ENCODE measurements around the gene PHPT1.
"Not testable (repeated sequence)": the region's sequence is repeated elsewhere in the genome, so short reads cannot be mapped to it uniquely, and the experiment has no call there.

The PHPT1 gene

GRCh38 chr9:136849038-136849959, at the start of gene PHPT1:
PHPT1 (plus strand) TSS chr9:136849409; CDS start chr9:136849431, 22 bp downstream.
- DNase-seq (ENCODE audit: extremely low read depth, low read depth) = peak; percentile 98
- TF ChIP-seq, protein P1, sequence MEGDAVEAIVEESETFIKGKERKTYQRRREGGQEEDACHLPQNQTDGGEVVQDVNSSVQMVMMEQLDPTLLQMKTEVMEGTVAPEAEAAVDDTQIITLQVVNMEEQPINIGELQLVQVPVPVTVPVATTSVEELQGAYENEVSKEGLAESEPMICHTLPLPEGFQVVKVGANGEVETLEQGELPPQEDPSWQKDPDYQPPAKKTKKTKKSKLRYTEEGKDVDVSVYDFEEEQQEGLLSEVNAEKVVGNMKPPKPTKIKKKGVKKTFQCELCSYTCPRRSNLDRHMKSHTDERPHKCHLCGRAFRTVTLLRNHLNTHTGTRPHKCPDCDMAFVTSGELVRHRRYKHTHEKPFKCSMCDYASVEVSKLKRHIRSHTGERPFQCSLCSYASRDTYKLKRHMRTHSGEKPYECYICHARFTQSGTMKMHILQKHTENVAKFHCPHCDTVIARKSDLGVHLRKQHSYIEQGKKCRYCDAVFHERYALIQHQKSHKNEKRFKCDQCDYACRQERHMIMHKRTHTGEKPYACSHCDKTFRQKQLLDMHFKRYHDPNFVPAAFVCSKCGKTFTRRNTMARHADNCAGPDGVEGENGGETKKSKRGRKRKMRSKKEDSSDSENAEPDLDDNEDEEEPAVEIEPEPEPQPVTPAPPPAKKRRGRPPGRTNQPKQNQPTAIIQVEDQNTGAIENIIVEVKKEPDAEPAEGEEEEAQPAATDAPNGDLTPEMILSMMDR (IDR thresholded peaks at IDR 0.05; ENCODE audit: low read depth, low read length) = no peak

DNA sequence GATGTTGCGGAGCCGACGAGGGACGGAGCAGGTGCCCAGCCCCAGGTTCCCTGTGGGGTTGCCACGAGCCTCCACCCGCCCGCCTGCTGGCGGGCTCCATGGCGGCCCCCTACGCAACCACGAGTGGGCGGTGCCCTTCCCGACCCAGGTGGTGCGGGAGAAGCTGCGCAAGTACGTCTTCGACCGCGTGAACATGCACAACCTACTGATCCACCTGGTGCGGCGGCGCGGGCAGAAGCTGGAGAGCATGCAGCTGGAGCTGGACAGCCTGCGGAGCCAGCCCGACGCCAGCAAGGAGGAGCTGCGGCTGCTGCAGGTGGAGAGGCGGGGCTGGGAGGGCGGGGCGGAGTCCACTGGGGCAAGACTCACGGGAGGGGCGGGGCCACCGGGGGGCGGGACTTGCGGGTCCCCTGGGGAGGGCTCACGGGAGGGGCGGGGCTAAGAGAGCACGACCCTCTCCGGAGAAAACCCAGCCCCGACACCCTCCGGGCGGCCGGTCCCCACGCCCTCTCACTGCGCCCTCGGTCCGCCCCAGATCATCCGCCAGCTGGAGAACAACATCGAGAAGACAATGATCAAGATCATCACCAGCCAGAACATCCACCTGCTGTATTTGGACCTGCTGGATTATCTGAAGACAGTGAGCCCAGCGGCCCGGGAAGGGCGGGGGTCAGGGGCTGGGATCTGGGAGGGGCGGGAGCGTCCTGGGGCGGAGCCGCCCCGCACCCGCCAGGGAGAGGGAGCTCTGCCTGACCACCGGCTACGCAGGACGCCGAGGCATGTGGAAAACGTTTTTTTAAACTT, 49.2 kb upstream of the PHPT1 start:
- DNase-seq (ENCODE audit: extremely low read depth, low read depth) = no peak
- TF ChIP-seq, protein P1 (IDR thresholded peaks at IDR 0.05; ENCODE audit: low read depth, low read length) = no peak

- TF ChIP-seq, protein P1 (IDR thresholded peaks at IDR 0.05; ENCODE audit: low read depth, low read length) = no peak
Measured at GRCh38 chr9:136802321-136802720, 46.9 kb upstream of the PHPT1 start.

GRCh38 chr9:136803009-136803550, 46.1 kb upstream of the PHPT1 start:
- not testable (repeated sequence) for DNase-seq (ENCODE audit: extremely low read depth, low read depth)

More at GRCh38 chr9:136802321-136802720, 46.9 kb upstream of the PHPT1 start:
- no peak for DNase-seq (ENCODE audit: extremely low read depth, low read depth)

DNA sequence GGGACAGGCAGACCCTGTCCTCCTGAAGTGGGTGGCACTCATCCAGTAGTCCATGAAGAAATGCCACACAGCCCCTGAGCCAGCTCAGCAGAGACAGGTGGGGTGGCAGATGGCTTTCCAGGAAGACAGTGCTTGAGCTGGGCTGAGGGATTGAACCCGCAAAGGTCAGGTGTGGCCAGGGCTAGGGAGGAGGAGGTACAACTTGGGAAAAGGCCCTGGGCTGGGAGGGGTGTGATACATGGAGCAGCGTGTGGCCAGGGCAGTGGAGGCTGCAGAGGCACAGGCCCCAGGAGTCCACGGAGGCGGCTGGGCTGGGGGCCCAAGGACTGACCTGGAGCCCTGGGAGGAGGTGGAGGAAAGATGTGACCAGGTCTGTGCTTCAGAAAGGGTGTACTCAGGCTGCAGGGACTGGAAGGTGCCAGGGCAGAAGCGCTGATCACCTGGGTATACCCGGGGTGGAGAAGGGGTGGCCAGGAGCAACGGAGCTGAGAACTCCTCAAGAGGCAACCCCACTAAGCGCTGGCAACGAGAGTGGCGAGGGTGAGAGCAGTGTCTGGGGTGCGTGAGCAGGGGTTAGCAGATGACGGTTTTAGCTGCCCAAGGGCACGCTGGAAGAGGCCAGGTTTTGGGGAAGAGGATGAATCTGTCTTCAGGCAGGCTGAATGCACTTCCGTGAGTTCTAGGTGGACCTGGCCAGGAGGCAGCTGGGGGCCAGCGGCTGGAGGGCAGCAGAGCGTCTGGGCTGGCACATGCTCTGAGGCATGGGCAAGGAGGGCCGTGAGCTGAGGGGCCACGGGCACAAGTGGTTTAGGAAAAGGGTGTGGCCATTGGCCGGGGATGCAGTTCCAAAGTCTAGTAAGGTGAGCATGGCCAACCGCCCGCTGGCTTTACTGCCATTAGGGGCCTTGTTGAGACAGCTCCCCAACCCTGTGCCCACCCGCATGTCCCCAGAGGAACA, 45.4 kb upstream of the PHPT1 start:
- no peak for DNase-seq (ENCODE audit: extremely low read depth, low read depth)
- TF ChIP-seq, protein P1 (IDR thresholded peaks at IDR 0.05; ENCODE audit: low read depth, low read length) = no peak

DNA sequence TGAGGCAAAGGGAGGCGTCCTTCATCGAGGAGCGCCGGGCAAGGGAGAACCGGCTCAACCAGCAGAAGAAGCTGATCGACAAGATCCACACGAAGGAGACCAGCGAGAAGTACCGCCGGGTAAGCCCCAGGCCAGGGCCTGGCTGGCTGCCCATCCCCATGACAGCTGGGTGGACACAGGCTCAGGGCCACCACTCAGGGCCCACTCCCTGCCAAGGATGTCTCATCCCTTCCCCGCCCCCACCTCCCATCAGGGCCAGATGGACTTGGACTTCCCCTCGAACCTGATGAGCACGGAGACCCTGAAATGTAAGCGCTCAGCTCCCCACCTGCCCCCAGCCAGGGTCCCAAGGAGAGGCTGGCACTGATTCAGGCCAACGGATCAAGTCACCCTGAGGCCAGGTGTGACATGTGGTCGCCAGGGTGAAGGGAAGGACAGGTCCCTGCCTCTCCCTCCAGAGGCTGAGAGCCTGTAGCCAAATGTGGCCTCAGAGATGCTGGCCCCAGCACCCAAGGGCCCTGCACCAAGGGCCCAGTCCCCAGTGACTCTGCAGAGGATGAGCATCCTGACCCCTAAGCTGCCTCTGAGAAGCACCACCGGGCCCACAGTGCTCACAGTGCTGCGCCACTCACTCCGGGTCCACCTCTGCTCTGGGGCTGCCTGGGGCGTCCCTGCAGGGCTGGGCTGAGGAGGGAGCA, 44.6 kb upstream of the PHPT1 start:
- TF ChIP-seq, protein P1 (IDR thresholded peaks at IDR 0.05; ENCODE audit: low read depth, low read length) = no peak
- no peak for DNase-seq (ENCODE audit: extremely low read depth, low read depth)

All from AG09319 (cell line).